GM19240 (cell line): Measurements from ENCODE around the gene TOMM20.
"Not testable (repeated sequence)": the region's sequence is repeated elsewhere in the genome, so short reads cannot be mapped to it uniquely, and the experiment has no call there.

Experiments used
- DNase-seq: peaks from one replicate; pipeline ENCODE4 v3.0.0; 2011; ENCODE audit warnings: low spot score; ENCODE audit not compliant: insufficient read length

Gene TOMM20

GRCh38 chr1:235128456-235129328 lies at the start of gene TOMM20:
TSS of gene TOMM20 (minus strand) at chr1:235128837. CDS start at chr1:235128715, 122 bp downstream.
- DNase-seq, result peak; percentile 90

- DNase-seq, result no peak
These were observed 47.8 kb upstream of the TOMM20 start for GRCh38 chr1:235176486-235176885.

- no peak for DNase-seq
These were observed 41.3 kb upstream of the TOMM20 start for GRCh38 chr1:235169986-235170385.

- DNase-seq, result no peak
These were observed 39.7 kb upstream of the TOMM20 start for GRCh38 chr1:235168375-235168774.

GRCh38 chr1:235161685-235162327 lies 33.2 kb upstream of the TOMM20 start:
- DNase-seq, result no peak

- peak; percentile 77 for DNase-seq
These were observed 32.5 kb upstream of the TOMM20 start, which contains the start of gene RBM34 for GRCh38 chr1:235160957-235161684. TSS of gene RBM34 (minus strand) at chr1:235161250. CDS start at chr1:235161226, 24 bp downstream.

GRCh38 chr1:235160383-235160956 lies 31.8 kb upstream of the TOMM20 start:
- no peak for DNase-seq

GRCh38 chr1:235159930-235160329 lies 31.3 kb upstream of the TOMM20 start:
- not testable (repeated sequence) for DNase-seq

- not testable (repeated sequence) for DNase-seq
These were observed 30.6 kb upstream of the TOMM20 start for GRCh38 chr1:235159284-235159683.

- no peak for DNase-seq
These were observed 30.0 kb upstream of the TOMM20 start for GRCh38 chr1:235158680-235159079.

GRCh38 chr1:235157150-235157549 lies 28.5 kb upstream of the TOMM20 start:
- no peak for DNase-seq

- DNase-seq, result no peak
These were observed 28.1 kb upstream of the TOMM20 start for GRCh38 chr1:235156740-235157139.

- no peak for DNase-seq
These were observed 27.6 kb upstream of the TOMM20 start for GRCh38 chr1:235156265-235156664.

- DNase-seq, result no peak
These were observed 23.6 kb upstream of the TOMM20 start for GRCh38 chr1:235152235-235152634.

- no peak for DNase-seq
These were observed 22.4 kb upstream of the TOMM20 start for GRCh38 chr1:235151033-235151432.

GRCh38 chr1:235149824-235150223 lies 21.2 kb upstream of the TOMM20 start:
- DNase-seq, result no peak

GRCh38 chr1:235147269-235147668 lies 18.6 kb upstream of the TOMM20 start:
- DNase-seq, result no peak

GRCh38 chr1:235145639-235146038 lies 17.0 kb upstream of the TOMM20 start:
- DNase-seq, result no peak

- DNase-seq, result no peak
These were observed 14.4 kb upstream of the TOMM20 start for GRCh38 chr1:235142991-235143390.

GRCh38 chr1:235139315-235139714 lies 10.7 kb upstream of the TOMM20 start:
- DNase-seq, result no peak

GRCh38 chr1:235138821-235139220 lies 10.2 kb upstream of the TOMM20 start:
- DNase-seq, result no peak
